ENCODE measurements around the gene GAL3ST2.

Gene GAL3ST2

DNA sequence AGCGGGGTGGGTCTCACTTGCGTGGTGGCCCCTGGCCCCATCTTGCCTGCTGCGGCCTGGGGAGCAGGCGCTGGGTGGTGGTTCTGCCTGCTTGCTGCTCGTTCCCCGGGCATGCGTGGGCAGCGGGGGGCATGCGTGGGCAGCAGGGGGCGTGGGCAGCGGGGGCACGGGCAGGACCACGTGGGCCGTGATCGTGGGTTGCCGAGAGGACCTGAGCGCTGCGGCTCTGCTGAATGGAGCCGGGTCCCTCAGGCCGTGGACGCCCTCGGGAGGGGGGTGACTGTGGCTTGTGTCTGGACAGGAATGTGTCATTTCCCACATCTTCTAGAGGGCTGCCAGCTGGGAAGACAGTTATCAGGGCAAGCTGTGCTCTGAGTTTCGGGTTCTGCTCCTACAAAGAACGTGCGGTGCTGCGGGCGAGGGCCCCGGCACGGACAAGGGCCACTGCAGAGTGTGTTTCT lies 8.3 kb upstream of the GAL3ST2 start:
- DNase-seq (no peak), ATAC-seq (replicated peaks) (no peak)
- no peak overlapping the region for H3K4me3 Mint-ChIP-seq
- no peaks in the 10 kb centered on the region for H3K9me3 Mint-ChIP-seq
- H3K27ac Mint-ChIP-seq: no peak overlapping the region
- peaks cover 2 to 3% of the 10 kb centered on the region in 2 donors for H3K36me3 Mint-ChIP-seq
- peaks cover 12 to 19% of the 10 kb centered on the region in 2 donors for H3K4me1 Mint-ChIP-seq
- H3K27me3 Mint-ChIP-seq: no peaks in the 10 kb centered on the region

DNA sequence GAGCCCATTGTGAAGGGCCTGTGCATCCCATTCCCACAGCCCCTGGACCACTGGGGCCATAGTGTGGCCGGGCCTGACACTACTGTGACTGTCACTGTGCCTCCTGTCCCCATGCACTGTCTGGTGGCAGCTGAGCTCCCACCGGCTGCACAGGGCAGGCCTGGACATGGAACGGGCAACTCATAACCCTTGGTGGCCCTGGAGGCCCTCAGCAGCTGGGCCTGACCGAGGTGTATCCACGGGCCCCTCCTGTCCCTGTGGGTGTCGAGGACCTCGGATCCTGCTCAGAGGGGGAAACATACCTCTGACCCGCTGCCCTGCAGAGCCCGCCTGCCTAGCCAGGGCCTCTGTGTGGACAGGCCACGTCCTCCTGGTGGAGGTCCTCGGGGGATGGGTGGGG lies 7.8 kb upstream of the GAL3ST2 start:
- peaks cover 2 to 3% of the 10 kb centered on the region in 2 donors for H3K36me3 Mint-ChIP-seq
- DNase-seq (no peak), ATAC-seq (replicated peaks) (no peak)
- no peak overlapping the region for H3K27ac Mint-ChIP-seq
- no peak overlapping the region for H3K4me3 Mint-ChIP-seq
- no peaks in the 10 kb centered on the region for H3K27me3 Mint-ChIP-seq
- no peaks in the 10 kb centered on the region for H3K9me3 Mint-ChIP-seq
- H3K4me1 Mint-ChIP-seq: peaks cover 12 to 19% of the 10 kb centered on the region in 2 donors

- H3K36me3 Mint-ChIP-seq: peaks cover 2 to 3% of the 10 kb centered on the region in 2 donors
- peaks cover 12 to 19% of the 10 kb centered on the region in 2 donors for H3K4me1 Mint-ChIP-seq
- H3K4me3 Mint-ChIP-seq: no peak overlapping the region
- peaks cover 0 to 6% of the 10 kb centered on the region in 2 donors for H3K27me3 Mint-ChIP-seq
- no peaks in the 10 kb centered on the region for H3K9me3 Mint-ChIP-seq
- ATAC-seq (replicated peaks) (no peak), DNase-seq (no peak)
- no peak overlapping the region for H3K27ac Mint-ChIP-seq
These were observed 6.8 kb upstream of the GAL3ST2 start for GRCh38 chr2:241769819-241770184.

GRCh38 chr2:241770185-241770935 lies 6.3 kb upstream of the GAL3ST2 start:
- Mint-ChIP-seq H3K27ac (no peak overlapping the region), H3K4me3 (no peak overlapping the region), H3K9me3 (no peaks in the 10 kb centered on the region), H3K27me3 (peaks cover 2 to 11% of the 10 kb centered on the region in 2 donors), H3K36me3 (peaks cover 2 to 3% of the 10 kb centered on the region in 2 donors), H3K4me1 (peaks cover 12 to 19% of the 10 kb centered on the region in 2 donors)
- DNase-seq (no peak), ATAC-seq (replicated peaks) (no peak)

DNA sequence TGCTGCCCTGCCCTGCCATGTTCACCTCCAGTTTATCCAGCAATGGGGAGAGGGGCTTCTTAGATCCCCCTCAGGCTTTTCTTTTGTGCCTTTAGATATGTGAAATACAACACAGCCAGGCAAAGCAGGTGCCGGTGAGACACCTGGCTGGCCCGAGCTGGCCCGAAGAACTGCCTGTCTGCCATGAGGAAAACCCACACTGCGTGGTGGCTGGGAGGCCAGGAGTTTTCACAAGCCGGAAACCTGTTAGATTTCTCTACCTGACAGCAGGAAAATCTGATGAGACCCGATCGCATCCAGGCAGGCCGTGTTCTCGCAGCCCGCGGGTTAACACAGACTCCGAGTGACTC lies 5.7 kb upstream of the GAL3ST2 start:
- no peaks in the 10 kb centered on the region for H3K9me3 Mint-ChIP-seq
- no peak for ATAC-seq (replicated peaks)
- H3K27ac Mint-ChIP-seq: no peak overlapping the region
- peaks cover 2 to 3% of the 10 kb centered on the region in 2 donors for H3K36me3 Mint-ChIP-seq
- peaks cover 12 to 19% of the 10 kb centered on the region in 2 donors for H3K4me1 Mint-ChIP-seq
- H3K4me3 Mint-ChIP-seq: no peak overlapping the region
- no peak for DNase-seq
- peaks cover 7 to 17% of the 10 kb centered on the region in 2 donors for H3K27me3 Mint-ChIP-seq

DNA sequence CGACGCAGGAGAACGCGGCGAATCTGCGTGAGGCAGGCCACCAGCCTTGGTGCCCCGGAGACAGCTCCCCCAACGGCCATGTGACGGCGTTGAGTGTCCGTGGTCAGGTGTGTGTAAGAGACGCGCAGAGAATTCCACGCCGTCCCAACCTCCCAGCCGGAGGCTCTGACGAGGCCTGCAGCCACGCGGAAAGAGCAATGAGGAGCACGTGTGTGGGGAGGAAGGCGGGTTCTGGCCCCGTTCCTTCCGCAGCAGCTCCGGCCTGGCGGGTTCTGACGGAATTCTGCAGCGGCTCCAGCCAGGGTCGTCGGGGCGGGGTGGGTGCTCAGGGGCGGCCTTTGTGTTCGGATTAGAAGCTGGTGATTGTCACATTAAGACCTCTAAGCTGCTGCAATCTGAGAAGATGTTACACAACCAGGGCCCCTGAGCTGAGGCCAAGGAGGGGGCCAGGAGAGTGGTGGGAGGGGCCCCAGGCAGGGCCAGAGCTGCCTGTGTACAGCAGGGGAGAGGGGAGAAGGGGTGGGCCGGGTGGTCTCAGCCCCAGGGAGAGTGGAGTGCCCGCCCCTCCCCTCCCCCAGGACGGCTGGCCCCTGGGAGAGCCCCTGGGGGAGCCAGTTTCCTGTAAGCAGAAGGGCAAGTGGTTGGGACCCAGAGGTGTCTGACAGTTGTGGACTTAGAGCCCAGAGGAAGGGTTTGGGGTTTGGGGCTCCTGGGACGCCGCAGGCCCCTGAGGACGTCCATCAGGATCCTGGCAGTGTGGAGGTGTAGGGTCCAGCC lies 5.1 kb upstream of the GAL3ST2 start:
- Mint-ChIP-seq H3K4me1 (peaks cover 12 to 19% of the 10 kb centered on the region in 2 donors), H3K36me3 (peaks cover 2 to 3% of the 10 kb centered on the region in 2 donors), H3K27me3 (peaks cover 7 to 17% of the 10 kb centered on the region in 2 donors), H3K4me3 (peak overlapping the region; percentile 66 to 75), H3K27ac (peak overlapping the region; percentile 89), H3K9me3 (no peaks in the 10 kb centered on the region)
- peak in 1 of 2 donors; percentile 36 for ATAC-seq (replicated peaks)
- DNase-seq: no peak

DNA sequence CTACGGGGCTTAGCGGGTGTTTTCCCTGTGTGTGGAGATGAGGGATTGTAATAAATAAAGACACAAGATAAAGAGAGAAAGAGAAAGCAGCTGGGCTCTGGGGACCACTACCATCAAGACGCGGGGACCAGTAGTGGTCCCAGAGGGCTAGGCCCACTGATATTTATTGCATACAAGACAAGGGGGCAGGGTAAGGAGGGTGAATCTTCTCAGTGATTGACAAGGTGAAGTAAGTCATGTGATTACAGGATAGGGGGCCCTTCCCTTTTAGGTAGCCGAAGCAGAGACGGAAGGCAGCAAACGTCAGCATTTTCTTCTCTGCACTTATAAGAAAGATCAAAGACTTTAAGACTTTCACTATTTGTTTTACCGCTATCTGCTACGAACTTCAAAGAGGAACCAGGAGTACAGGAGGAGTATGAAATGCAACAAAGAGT lies 4.5 kb upstream of the GAL3ST2 start:
- Mint-ChIP-seq H3K27me3 (peaks cover 7 to 17% of the 10 kb centered on the region in 2 donors), H3K27ac (peak overlapping the region; percentile 89), H3K4me3 (peak overlapping the region; percentile 66 to 75), H3K4me1 (peaks cover 12 to 19% of the 10 kb centered on the region in 2 donors), H3K36me3 (peaks cover 2 to 3% of the 10 kb centered on the region in 2 donors), H3K9me3 (no peaks in the 10 kb centered on the region)
- DNase-seq (peak; percentile 27), ATAC-seq (replicated peaks) (peak in 1 of 2 donors; percentile 59)

DNA sequence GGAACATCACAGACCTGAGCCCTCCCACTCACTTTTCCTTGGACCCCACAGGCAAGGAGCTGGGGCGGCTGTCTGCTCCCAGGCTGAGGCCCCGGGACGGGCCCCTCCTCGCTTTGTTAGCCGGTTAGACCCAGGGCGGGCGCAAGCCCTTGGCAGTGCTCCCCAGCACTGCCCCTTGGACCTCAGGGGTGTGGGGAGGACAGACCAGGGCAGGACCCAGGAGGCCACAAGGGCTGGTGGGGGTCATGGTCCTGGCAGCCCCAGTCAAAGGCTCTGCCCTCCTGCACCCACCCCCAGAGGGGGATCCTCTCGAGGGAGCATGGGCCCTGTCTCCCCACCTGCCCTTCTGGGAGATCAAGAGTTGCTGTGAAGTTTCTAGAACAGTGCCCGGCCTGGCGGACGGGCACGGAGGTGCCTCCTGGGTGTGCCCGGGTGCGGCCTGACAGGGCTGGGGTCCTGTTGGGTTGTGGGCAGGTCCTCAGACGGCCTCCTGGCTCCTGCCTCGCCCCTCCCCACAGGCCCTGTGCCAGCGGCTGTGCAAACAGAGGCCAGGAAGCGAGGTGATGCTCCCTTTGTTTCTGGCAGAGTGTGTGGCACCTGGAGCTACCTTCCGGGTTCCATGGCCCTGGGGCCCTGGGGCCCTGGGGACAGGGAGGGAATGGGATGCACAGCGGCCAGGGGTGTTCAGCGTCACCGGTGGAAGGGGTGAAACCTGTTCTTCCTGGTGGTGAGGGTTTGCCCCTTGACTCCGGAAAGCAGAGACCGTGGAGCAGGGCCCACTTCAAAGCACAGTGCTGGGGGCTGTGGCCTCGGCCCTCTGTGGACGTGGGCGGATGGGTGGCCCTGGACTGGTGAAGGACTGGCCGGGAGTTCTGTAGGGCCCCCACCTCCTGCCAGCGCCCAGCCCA lies 2.9 kb upstream of the GAL3ST2 start:
- H3K4me1 Mint-ChIP-seq: peaks cover 12 to 19% of the 10 kb centered on the region in 2 donors
- no peak for ATAC-seq (replicated peaks)
- H3K27me3 Mint-ChIP-seq: peaks cover 7 to 17% of the 10 kb centered on the region in 2 donors
- DNase-seq: no peak
- no peak overlapping the region for H3K27ac Mint-ChIP-seq
- H3K9me3 Mint-ChIP-seq: no peaks in the 10 kb centered on the region
- no peak overlapping the region for H3K4me3 Mint-ChIP-seq
- peaks cover 2 to 3% of the 10 kb centered on the region in 2 donors for H3K36me3 Mint-ChIP-seq

DNA sequence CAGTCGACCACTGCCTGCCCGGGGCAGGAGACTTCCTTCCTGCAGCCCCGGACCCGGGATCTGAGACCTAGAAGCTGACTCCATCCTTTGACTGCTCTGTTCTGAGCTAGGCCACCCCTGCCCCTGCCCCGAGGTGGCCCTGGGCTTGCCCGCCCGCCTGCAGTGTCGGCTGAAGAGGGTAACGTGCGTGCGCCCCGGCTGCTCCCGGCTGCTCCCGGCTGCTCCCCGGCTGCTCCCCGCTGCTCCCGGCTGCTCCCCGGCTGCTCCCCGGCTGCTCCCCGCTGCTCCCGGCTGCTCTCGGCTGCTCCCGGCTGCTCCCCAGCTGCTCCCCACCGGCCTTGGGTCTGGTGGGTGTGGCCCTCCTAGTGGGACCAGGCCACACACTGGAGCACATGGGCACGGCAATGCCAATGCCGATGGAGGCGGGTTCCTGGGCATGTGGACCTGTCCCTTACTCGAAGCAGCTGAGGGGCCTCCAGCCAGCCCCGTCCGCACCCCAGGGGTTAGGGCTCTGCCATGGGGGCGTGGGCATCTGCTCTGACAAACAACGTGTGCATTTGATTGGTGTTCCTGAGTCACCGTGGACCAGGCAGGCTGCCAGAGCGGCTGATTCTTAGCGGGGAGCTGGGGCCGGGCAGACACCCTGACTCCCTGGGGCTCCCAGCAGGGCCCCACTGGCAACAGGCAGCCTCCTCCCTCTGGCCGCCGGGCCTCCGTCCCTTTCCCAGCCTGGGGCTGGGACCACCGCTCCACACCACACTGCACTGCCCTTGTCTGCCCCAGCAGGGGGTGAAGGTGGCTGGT lies 2.0 kb upstream of the GAL3ST2 start:
- ATAC-seq (replicated peaks) (no peak), DNase-seq (no peak)
- H3K9me3 Mint-ChIP-seq: no peaks in the 10 kb centered on the region
- H3K27me3 Mint-ChIP-seq: peaks cover 7 to 17% of the 10 kb centered on the region in 2 donors
- peaks cover 12 to 19% of the 10 kb centered on the region in 2 donors for H3K4me1 Mint-ChIP-seq
- peaks cover 2 to 7% of the 10 kb centered on the region in 2 donors for H3K36me3 Mint-ChIP-seq
- H3K27ac Mint-ChIP-seq: no peak overlapping the region
- no peak overlapping the region for H3K4me3 Mint-ChIP-seq

GRCh38 chr2:241775223-241776177 lies 1.1 kb upstream of the GAL3ST2 start:
- Mint-ChIP-seq H3K27me3 (peaks cover 7 to 17% of the 10 kb centered on the region in 2 donors), H3K27ac (peak overlapping the region; percentile 47), H3K4me1 (peaks cover 12 to 19% of the 10 kb centered on the region in 2 donors), H3K36me3 (peaks cover 2 to 5% of the 10 kb centered on the region in 2 donors), H3K4me3 (no peak overlapping the region), H3K9me3 (no peaks in the 10 kb centered on the region)
- ATAC-seq (replicated peaks) (no peak), DNase-seq (no peak)

DNA sequence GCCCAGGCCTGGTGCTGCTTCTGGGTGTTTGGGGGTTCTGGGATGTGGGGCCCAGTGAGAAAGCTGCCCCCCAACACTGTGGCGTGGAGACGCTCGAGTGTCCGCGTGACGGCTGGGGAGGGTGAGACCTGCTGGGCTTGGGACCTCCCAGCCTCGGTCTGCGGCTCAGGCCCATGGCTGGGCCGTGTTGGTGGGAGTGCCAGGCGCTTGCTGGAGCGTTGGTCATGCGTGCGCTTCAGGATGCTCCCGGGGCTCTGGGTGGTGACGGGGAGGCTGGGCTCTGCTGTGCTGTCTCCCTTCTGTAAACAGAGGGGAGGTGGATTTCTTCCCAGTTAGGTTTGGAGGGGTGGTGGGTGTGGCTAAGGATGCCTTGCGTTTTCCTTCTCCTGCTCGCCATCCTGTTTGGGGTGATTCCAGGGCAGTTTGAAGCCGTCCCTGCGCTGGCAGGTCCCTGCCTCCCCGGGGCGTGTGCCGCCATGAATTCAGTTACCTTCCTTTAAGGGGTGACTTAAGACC lies 606 bp downstream of the GAL3ST2 start:
- peaks cover 4 to 10% of the 10 kb centered on the region in 2 donors for H3K4me1 Mint-ChIP-seq
- ATAC-seq (replicated peaks) (no peak), DNase-seq (no peak)
- no peaks in the 10 kb centered on the region for H3K9me3 Mint-ChIP-seq
- H3K27me3 Mint-ChIP-seq: peaks cover 7 to 17% of the 10 kb centered on the region in 2 donors
- H3K4me3 Mint-ChIP-seq: no peak overlapping the region
- H3K27ac Mint-ChIP-seq: no peak overlapping the region
- H3K36me3 Mint-ChIP-seq: peaks cover 0 to 4% of the 10 kb centered on the region in 2 donors
